OCI-M2 (cell line): ENCODE measurements around the gene NDUFS2.

Source experiments
- DNase-seq: peaks from one replicate; lab custom pipeline; 2025; ENCODE audit not compliant: unreplicated experiment; lab: John Stamatoyannopoulos, UW

The NDUFS2 gene

DNA sequence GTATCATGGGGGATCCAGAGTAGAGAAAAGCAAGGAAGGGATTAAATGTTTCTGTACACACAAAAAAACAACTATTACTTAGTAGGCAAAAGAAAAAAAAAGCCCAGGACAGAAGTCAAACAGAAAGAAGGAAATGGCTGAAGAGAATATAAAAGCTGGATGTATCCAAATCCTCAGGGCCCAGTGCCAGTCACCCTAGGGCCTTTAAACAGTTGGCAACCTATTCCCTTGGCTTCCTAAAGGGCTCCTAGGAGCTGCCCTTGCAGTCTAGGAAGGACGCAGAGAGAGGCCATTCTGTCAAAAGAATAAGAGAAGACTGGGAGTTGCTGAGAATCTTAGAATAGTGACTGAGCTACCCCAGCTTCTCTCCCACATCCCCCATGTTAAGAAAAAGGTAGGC lies 29.8 kb upstream of the NDUFS2 start:
- no peak for DNase-seq

DNA sequence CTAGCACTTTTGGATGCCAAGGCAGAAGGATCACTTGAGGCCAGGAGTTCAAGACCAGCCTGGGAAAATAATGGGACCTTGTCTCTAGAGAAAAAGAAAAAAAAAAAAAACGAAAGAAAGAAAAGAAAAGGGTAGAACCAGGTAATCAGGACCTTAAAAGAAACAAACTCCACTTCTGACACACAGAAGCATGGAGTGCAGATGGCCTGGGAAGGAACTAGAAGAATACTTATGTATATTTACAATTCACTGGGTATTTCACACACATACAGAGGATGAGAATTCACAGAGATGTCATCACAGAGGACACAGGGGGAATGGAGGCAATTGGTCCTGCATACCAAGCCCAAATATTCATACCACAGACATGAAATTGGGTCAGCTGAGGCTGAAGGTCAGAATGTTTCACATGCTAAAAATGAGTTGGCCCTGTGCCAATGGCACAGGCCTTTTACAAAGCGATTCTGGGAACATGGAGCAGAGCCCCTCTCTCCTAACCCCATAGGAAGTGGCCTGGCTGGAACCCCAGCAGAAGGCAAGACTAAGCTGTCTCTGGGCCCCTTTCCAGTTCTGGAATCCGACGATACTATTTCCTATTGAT lies 29.3 kb upstream of the NDUFS2 start:
- DNase-seq = no peak

DNA sequence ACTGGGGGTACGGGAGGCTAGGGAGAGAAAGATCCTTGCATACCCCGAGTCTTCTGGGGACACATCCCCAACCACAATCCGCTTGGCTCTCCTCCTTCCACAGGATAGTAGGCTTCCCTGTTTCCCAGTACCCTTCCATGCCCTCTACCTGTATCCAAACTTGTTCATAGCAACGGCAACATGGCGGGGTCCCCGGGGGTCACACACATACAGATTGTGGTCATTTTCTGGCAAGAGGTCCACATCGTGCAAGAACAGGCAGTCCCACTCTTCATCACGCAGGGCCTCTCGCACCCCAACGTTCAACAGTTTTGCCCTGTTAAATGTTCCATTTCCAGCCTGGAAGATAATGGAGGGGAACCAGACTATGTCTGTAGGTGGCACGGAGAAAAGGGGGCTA lies 28.5 kb upstream of the NDUFS2 start:
- DNase-seq = no peak

DNA sequence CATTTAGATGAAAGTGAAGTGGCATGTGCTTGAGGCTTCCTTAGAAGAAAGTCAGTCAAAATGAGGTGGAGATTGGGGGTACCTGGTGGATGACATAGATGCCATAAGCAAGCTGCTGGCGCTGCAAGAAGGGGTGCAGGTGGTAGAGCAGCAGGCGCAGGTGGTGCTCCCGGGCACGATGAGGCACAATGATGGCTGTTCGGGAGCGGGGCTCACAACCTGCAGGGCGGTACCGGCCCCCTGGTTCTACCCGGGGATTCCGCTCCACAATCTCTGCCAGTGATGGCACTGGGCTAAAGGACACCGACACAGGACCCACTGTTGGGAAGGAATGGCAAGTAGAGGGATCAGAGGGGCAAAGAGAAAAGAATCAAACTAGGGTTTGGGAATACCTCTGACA lies 27.3 kb upstream of the NDUFS2 start:
- no peak for DNase-seq

DNA sequence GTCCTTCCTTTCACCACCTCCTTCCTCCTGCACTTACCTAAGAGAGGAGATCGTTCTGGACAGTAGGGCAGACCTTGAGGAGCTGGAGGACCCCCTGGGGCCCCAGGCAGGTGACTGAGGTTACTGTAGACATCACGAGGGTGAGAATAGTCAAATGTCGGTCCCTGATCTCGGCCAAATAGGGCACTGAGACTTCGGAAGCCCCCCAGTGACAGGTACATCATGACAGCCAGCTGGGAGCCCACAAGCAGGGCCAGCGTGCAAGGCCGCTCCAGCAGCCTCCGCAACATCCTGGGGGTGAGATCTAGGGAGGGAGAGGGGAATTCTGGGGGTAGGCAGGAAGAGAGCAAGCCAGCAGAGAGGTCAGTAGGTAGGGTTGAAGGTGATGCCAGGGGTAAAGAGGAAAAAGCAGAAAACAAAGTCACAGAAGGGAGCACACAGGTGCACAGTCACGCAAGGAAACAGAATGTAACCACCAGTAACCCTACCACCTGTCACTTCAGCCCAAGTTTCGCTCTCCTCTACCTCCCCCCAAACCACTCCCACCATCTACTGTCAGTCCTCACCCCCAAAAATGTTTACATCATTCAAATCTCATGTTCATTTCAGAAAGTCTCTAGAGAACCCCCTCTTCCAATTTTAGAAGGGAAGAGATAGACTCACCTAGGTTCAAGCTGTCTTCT lies 26.3 kb upstream of the NDUFS2 start:
- no peak for DNase-seq

DNA sequence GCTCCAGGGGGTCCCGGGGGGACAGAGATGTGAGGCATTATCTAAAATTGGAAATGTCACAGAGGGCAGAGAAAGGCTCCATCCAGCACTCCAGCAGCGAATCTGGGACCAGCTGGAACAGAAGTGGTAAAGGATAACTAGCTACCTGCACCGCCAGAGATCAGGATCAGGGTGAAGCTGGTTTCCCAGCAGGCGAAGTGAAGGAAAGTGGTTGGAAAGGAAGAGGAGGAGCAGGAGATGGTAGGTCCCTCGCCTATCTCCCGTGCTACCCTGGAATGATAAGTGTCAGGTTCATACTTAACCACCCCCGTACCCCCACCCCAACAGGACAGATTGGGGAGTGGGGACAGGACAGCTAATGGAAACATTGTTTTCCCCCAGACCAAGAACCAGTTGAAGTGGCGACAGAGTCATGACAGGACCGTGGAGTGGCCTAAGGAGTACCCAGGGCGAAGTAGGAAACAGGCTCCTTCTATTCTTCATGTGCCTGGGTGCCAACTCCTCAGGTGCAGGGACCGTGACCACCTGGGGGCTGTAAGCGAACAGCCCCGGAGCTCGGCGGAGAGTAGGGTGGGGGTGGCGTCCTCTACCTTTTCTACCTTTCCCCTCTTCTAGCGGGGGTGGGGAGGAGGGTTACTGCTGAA lies 25.6 kb upstream of the NDUFS2 start:
- DNase-seq = no peak

DNA sequence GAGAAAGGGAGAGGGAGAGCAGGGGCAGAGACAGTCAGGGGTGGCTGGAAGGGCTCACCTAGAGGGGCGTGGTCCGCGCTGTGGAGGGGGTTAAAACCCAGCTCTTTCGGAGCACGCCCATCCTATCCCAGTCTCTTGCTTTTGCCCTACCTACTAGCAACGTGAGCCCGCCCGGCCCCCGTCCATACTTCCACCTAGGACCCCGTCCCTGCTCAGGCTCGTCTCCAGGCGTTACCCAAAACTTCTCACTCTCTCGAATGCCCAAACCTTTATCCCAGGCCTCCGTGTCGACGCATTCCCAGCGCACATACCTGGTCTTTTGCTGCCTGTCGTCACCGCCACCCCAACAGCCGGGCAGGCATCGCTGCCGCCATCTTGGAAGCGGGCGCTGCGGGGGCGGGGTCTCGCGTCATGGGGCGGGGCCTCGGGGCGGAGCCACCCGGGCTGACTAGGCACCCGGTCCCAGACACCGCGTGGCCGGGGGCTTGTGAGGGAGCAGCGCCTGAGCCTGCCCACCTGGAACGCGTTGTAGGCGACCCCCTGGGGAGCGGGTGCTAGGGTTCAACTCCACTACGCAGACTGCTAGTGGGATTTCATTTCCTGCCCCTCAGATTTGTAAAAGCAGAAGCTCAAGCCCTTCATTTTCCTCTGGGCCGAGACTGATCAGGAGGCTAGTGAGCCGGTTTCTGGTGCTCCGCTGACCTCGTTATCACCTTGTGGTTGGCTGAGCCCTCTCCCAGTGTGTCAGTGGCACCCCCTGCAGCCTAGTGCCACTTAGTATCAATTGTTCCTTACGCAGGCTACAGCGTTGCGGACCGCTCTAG lies 24.8 kb upstream of the NDUFS2 start, which contains the start of gene B4GALT3:
Gene B4GALT3 (minus strand): TSS at position 396 of the 824 bp plus-strand sequence. CDS start 1,447 bp downstream, outside the sequence.
- DNase-seq = peak; percentile 78

DNA sequence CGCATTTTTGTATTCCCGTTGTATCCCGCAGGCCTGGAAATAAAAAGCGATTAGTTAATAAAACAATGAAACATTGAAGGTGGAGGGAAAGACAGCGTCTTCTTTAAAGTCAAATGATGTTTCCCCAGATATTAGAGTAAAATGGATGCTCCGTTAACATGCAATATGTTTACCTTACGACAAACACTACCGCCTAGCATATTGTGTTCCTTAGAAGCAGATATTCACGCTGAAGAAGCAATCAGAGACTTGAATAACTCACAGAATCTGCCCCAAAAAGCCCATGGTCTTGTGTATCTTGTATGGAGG lies 24.3 kb upstream of the NDUFS2 start:
- no peak for DNase-seq

DNA sequence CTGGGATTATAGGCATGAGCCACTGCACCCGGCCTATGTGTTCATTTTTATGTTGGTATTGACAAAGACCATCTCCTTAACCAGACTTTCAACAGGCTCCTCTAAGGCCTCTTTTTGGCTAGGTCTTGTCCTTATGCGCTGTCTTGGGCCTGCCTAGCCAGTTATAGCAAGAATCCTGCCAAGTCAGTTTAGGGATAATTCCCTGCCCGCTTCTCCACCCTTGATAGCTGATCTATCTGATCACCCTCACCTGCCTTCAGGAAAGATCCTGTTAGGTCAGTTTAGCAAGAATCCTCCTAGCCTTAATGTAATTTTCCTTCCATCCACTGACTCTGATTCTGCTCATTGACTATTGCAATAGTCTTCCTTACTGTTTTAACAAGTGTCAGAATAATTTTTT lies 22.5 kb upstream of the NDUFS2 start:
- no peak for DNase-seq

DNA sequence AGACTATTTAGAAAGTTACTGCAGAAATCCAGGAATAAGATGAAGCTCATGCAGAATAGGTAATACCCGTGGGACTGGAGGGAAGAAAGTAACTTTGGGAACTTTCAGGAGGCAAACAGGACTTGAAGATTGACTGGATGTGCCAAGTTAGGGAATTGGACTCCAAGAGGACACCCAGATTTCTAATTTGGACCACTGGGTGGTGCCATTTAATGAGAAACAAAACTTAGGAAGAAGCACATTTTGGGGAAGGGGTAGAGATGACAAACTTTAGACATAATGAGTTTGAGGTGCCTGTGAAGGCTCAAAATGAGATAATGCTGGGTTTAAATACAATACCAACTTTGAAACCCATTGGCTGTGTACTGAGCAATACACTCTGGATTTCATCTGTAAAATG lies 21.5 kb upstream of the NDUFS2 start:
- DNase-seq = no peak

DNA sequence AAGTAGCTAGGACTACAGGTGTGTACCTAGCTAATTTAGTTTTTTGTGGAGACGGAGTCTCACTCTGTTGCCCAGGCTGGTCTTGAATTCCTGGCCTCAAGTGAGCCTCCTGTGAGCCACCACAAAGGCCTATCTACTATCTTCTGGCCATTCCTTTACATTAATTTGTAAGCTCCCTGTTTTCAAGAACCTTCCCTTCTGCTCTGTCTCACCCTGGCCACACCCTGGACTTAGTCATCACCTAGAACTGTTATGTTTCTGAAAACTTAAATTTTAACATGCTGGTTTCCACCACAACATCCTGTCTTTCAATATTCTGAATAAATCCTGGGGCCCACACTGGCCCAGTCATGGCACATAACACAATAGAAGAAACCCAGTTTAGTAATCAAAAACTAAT lies 20.0 kb upstream of the NDUFS2 start:
- no peak for DNase-seq

DNA sequence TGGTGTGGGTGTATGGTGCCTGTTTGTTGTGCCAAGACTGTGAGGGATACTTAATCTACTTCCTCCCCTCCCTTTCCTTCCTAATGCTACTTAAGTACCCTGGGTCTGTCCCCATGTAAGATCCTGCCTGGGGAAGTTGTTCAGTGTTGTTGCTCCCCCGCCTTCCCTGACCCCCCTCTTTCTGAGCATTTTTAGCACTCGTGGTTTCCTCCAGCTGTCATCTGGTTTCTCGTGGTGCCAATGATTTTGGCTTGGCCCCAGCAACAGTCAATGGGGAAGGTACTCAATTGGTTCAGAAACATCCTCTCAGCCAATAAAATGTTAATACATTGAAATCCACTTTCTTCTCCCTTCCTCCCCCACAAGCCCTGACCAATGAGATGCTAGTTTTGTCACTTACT lies 16.9 kb upstream of the NDUFS2 start:
- no peak for DNase-seq

DNA sequence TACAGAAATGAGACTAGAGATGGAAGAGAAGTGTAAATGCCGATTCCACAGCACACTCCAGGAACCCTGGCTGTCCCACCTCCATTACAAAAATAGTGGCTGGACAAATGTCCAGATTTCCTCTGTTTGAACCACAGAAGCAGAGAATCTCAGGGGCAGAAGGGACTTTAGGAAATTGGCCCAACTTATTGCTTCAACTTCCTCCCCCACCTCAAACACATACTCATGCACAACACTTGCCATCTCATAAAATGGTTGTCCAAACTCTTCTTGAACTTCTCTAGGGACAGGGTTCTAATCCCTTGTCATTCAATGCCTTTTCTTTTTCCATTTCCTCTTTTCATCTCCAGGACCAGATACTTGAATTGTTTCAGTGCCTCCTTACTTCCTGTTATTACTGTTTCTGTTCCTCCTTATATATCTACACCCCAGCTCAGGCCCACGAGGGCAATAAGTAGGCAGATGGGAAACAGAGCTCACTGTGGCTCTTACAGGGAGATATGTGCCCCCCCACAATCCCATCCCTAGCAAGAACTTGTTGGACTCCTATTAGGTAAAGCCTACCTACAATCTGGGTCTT lies 16.3 kb upstream of the NDUFS2 start:
- DNase-seq = no peak

DNA sequence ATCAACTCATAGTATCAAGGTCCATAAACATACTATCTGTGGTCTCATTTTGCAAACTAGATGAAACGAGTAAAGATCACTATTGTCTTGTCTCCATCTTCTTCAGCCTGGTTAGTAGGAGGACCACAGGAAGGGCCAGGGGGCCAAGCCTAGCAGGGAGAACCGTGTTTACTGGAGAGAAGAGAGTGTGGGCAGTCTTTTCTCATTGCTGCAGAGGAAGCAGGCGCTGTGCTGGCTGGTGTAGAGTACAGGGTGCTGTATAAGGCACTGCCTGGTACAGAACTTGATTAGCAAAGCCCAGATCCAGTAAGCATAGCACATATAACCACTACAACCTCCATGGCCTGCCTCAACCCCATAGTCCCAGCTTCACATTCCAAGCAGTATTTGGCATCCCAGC lies 14.9 kb upstream of the NDUFS2 start:
- no peak for DNase-seq

DNA sequence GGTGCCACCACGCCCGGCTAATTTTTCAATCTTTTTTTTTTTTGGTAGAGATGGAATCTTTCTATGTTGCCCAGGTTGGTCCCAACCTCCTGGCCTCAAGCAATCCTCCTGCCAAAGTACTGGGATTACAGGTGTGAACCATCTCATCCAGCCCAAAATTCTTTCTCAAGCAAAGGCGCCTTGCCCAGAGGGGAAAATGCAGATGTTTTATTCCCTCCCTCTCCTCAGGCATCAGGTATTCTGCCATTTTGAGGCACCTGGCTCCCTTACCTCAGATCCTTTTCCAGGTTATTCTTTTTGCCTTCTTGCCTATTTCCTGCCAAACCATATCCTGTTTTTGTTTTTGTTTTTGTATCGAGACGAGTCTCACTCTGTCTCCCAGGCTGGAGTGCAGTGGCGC lies 13.8 kb upstream of the NDUFS2 start:
- no peak for DNase-seq

DNA sequence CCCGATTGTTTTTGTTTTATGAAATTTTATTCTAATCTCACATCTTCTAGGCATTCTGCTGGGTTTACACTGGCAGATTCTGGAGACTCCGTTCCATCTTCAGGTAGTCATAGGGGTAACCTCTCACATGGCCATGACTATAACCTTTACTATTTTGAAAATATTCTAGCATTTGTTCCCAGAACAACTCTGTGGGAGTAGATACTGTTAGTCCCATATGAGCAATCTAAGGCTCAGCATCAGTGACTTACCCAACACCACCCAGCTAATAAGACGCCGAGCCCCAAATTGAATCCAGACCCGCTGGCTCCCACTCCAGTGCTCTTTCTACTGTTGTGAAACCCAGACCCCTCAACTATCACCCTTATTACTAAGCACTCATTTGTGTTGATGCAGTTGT lies 13.1 kb upstream of the NDUFS2 start:
- no peak for DNase-seq

DNA sequence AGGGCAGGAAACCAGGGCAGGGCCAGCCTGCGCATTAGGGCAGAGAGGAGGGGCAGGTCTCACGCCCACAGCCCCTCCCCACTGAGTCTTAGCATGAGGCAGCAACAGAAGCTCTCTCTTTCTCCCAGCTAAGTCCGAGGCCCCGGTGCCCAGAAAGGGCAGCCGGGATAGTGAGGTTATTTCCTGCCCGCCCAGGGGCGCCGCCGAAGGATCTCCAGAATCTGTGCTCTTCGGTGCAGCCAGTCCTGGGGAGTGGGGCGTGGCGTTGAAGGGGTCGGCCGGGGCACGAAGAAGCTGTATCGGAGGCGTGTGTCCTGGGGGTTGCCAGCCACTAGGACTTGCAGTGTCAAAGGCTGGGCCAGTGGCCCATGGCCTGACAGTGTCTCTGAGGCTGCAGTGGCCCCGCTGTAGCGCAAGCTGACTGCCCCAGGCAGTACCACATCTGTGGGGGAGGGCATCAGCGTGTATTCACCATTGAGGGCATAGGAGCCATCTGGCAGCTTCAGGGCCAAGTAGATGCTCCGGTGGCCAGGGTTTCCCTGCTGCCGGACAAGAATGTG lies 11.1 kb upstream of the NDUFS2 start:
- DNase-seq = no peak

DNA sequence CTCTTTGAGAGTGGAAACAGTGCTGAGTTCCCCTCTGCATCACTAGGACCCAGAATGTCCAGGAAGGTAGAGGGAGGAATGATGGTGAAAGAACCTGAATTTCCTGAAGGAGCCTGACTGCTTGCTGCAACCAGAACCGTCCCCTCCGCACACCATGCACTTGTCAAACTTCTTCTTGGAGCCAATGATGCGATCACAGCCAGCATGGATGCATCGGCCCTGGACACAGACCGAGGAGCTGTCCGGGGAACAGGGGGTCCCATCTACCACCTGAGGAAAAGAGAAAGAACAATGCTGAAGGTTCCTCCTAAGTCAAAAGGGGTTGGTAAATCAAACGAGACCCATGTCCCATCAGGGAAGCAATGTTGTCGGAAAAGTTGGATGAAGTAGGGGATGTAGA lies 10.2 kb upstream of the NDUFS2 start:
- DNase-seq = no peak

DNA sequence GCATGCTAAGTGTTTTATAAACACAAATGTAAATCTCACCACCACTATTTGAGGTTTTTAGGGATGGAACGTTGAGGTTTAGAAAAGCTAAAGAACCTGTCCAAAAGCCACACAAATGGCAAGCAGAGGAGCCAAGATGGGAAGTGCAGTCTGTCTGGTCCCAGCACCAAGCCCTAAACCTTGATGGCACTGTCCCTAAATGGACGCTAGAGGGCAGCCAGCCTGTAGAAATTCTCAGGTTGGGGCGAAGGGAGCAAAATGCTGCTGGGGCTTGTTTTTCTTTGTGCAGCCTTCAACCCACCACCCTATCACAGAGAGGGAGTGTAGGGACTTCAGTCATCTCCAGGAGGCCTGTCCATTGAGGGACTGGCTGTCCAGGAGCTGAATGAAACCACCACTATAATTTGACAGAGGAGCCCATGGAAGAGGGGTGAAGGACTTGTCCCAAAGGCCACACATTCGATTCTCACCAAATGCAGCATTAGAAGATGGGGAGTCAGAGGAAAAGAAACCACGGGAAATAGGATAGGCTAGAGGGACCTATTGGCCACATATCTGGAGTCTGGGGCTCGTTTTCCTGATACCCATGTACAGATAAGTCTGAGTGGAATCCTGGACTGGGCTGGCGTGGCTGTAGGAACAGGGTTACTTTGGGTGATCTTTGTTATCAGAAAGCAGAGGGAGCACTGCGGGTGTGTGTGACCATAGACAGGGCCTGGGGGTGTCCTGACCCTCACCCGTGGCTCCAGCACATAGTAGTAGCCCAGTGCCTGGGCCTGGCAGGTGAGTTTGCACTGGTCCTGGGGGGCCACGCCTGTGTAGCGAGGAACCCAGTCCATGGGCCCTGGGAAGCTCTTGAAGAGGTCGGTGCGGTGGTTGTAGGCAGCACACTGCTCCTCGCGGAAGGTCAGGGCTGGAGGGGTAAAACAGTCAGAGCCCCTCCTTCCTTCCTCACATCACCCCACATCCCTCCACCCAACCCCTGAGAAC lies 9.4 kb upstream of the NDUFS2 start:
- DNase-seq = no peak
